Gastroesophageal sphincter (tissue), 3 donors: ENCODE measurements around the gene MVB12B.

Experiments
- POLR2A ChIP-seq, 2 donors: fragments of 450-650 bp; IDR thresholded peaks; one replicate each; pipeline ENCODE4 v1.6.1; 2017; ENCODE audit warnings: antibody characterized with exemption in 2 of 2, mild to moderate bottlenecking in 2 of 2, moderate library complexity in 1 of 2
- TF ChIP-seq, protein P1 (sequence below), 4 experiments: fragments of 200-600 bp in 2 of 4; fragments of 450-650 bp in 2 of 4; sonication (generic) in 1 of 4; IDR thresholded peaks; one replicate each; pipeline ENCODE4 v1.5.1; 2017 to 2019; ENCODE audit warnings: antibody characterized with exemption in 4 of 4, mild to moderate bottlenecking in 2 of 4, moderate library complexity in 2 of 4

DNA sequence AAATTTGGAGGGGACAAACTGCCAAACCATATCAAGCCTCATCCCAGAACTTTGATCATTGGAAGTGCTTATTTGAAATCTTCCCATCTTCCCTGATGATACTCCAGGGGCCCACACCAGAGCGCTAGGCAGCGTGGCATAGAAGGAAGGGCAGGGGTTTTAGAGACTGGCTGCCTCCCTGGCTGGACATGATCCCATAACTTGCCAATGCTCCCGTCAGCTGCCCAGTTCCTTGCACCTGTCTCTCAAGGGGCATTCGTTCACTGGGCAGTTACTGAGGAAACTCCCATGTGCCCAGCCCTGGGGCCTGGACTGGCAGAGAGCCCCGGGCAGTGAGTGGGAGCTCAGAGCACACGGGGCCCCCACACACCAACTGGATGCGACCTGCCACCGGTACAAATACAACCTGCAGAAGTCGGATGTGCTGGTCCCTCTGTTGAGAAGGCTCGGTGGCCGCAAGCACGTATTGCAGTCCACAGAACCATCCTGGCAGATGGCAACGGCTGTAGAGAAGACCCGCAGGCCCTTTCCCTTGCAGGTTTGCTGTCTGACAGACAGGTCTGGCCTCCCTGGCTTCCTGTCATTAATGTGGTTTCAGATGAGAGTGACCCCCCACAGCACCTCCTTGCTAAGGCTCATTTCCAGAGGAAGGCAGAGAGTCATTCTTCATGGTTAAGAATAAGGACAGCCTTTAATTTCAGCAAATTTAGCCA is 122.4 kb downstream of the MVB12B start:
- TF ChIP-seq POLR2A (IDR thresholded peaks at IDR 0.05): no peak
- TF ChIP-seq, protein P1, sequence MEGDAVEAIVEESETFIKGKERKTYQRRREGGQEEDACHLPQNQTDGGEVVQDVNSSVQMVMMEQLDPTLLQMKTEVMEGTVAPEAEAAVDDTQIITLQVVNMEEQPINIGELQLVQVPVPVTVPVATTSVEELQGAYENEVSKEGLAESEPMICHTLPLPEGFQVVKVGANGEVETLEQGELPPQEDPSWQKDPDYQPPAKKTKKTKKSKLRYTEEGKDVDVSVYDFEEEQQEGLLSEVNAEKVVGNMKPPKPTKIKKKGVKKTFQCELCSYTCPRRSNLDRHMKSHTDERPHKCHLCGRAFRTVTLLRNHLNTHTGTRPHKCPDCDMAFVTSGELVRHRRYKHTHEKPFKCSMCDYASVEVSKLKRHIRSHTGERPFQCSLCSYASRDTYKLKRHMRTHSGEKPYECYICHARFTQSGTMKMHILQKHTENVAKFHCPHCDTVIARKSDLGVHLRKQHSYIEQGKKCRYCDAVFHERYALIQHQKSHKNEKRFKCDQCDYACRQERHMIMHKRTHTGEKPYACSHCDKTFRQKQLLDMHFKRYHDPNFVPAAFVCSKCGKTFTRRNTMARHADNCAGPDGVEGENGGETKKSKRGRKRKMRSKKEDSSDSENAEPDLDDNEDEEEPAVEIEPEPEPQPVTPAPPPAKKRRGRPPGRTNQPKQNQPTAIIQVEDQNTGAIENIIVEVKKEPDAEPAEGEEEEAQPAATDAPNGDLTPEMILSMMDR (IDR thresholded peaks at IDR 0.05): no peak
